A673 (cell line): ENCODE data around the gene STUM. TPM values are rescaled to one million over a fixed set of nuclear protein-coding genes. Genes with fewer than 3 reads are reported as not detected.

Experiments
- BruUV-seq: library from RNA; stranded (reverse); fragments of 400-500 nt; replicated peaks from 2 replicates; lab custom pipeline; 2021; lab: Mats Ljungman, UMichigan
- CTCF ChIA-PET: fragments of 300-600 bp; sonication (Branson Sonifier 250); formaldehyde crosslinking; loops from one replicate; lab custom pipeline; 2022; ENCODE audit warnings: antibody characterized with exemption; lab: Charles Lee
- POLR2A ChIA-PET: fragments of 300-600 bp; sonication (Branson Sonifier 250); formaldehyde crosslinking; loops from one replicate; lab custom pipeline; 2022; ENCODE audit warnings: antibody characterized with exemption; ENCODE audit not compliant: low non-redundant PET; lab: Charles Lee
- DNase-seq: peaks from one replicate; pipeline ENCODE4 v3.0.0-alpha.2; 2015; ENCODE audit warnings: low spot score
- H3K27ac ChIP-seq: fragments of 200-600 bp; sonication (generic); 2 replicates; pipeline ENCODE4 v1.5.1; 2016; ENCODE audit warnings: mixed run types, low read depth, mild to moderate bottlenecking, mixed read lengths, antibody characterized with exemption, low read length; ENCODE audit not compliant: poor library complexity, severe bottlenecking
- H3K27me3 ChIP-seq: fragments of 200-600 bp; sonication (generic); replicated peaks from 2 replicates; pipeline ENCODE4 v1.6.1; 2017; ENCODE audit warnings: mixed run types, low read depth, mild to moderate bottlenecking, mixed read lengths, antibody characterized with exemption, low read length; ENCODE audit not compliant: insufficient read depth, poor library complexity
- H3K36me3 ChIP-seq: fragments of 200-600 bp; sonication (generic); 2 replicates; pipeline ENCODE4 v1.6.1; 2016; ENCODE audit warnings: mixed run types, mild to moderate bottlenecking, mixed read lengths, antibody characterized with exemption, low read length; ENCODE audit not compliant: insufficient read depth, poor library complexity, severe bottlenecking
- H3K4me1 ChIP-seq: fragments of 200-600 bp; sonication (generic); 2 replicates; pipeline ENCODE4 v1.6.1; 2017; ENCODE audit warnings: mixed run types, mild to moderate bottlenecking, mixed read lengths, antibody characterized with exemption, low read length; ENCODE audit not compliant: insufficient read depth, poor library complexity, severe bottlenecking
- H3K4me3 ChIP-seq: fragments of 200-600 bp; sonication (generic); 2 replicates; pipeline ENCODE4 v1.5.1; 2016; ENCODE audit warnings: low read depth, mixed run types, mild to moderate bottlenecking, mixed read lengths, low read length; ENCODE audit not compliant: poor library complexity, severe bottlenecking
- H3K9me3 ChIP-seq: fragments of 200-600 bp; sonication (generic); 2 replicates; pipeline ENCODE4 v1.6.1; 2016; ENCODE audit warnings: mixed run types, low read depth, mild to moderate bottlenecking, mixed read lengths, antibody characterized with exemption, low read length; ENCODE audit not compliant: poor library complexity, severe bottlenecking
- CTCF ChIP-seq: fragments of 300-800, 200-600 bp; sonication (generic); conservative IDR thresholded peaks from 2 replicates; pipeline ENCODE4 v1.5.1; 2017; ENCODE audit warnings: low read depth, mild to moderate bottlenecking, antibody characterized with exemption, low read length, moderate library complexity, mixed read lengths
- EZH2 ChIP-seq: fragments of 200-600 bp; sonication (generic); IDR thresholded peaks from 2 replicates; pipeline ENCODE4 v1.6.1; 2017; ENCODE audit warnings: borderline replicate concordance, low read depth, mild to moderate bottlenecking, mixed read lengths, antibody characterized with exemption, low read length; ENCODE audit not compliant: poor library complexity, severe bottlenecking
- intact Hi-C: fragments of 100-400 bp; cut with micrococcal nuclease; formaldehyde crosslinking; loops from one replicate; pipeline ENCODE4 v1.10.0; 2022; ENCODE audit not compliant: unreplicated experiment
- total RNA-seq: library from RNA; stranded (reverse); gene quantifications from 2 replicates; pipeline ENCODE4 v1.2.3, GENCODE V29; 2021

The STUM gene
- total RNA-seq, 1 experiment from 2014 or later: 0.54 TPM

DNA sequence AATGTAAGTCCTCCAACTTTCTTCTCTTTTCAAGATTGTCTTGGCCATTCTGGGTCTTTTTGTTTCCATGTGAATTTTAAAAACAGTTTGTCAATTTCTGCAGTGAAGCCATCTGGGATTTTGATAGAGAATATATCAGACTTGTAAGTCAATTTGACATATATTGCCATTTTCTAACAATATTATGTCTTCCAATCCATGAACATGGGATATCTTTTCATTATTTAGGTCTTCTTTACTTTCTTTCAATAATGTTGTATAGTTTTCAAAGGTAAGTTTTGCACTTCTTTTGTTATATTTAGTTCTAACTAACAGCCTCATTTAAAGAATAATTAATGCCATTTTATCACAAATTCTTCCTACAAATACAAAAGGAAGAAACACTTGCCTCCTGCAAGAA is 73.4 kb downstream of the STUM start:
- Histone ChIP-seq H3K36me3 (no peaks in the 10 kb centered on the region), H3K27ac (no peak overlapping the region), H3K4me1 (no peaks in the 10 kb centered on the region), H3K4me3 (no peak overlapping the region), H3K9me3 (no peaks in the 10 kb centered on the region), H3K27me3 (no peaks in the 10 kb centered on the region)
- BruUV-seq: no TSS peak
- ChIA-PET POLR2A (no interaction called here), CTCF (no interaction called here)
- intact Hi-C loops: loop anchor here (10.0 kb wide), 1 partner anchor 623 kb away; no protein-coding TSS in a partner anchor
- no peak for TF ChIP-seq EZH2
- no peak for TF ChIP-seq CTCF
- no peak for DNase-seq

- no peak for DNase-seq
- H3K4me1 ChIP-seq: no peaks in the 10 kb centered on the region
- no peak for TF ChIP-seq EZH2
- TF ChIP-seq CTCF: no peak
- no peak overlapping the region for H3K27ac ChIP-seq
- H3K36me3 ChIP-seq: no peaks in the 10 kb centered on the region
- ChIA-PET CTCF (interaction anchor here (0.7 kb wide), 2 partner anchors 195 to 755 kb away, joined by 6 to 13 read pairs; no protein-coding TSS in a partner anchor), POLR2A (no interaction called here)
- BruUV-seq: no TSS peak
- intact Hi-C loops: loop anchor here (10.0 kb wide), 1 partner anchor 620 kb away; no protein-coding TSS in a partner anchor
- no peak overlapping the region for H3K4me3 ChIP-seq
- H3K27me3 ChIP-seq: no peaks in the 10 kb centered on the region
- H3K9me3 ChIP-seq: no peaks in the 10 kb centered on the region
Measured at GRCh38 chr1:226624526-226624925, 76.0 kb downstream of the STUM start.

- no peaks in the 10 kb centered on the region for H3K36me3 ChIP-seq
- H3K27ac ChIP-seq: no peak overlapping the region
- TF ChIP-seq EZH2 (no peak), CTCF (no peak)
- POLR2A ChIA-PET: no interaction called here
- CTCF ChIA-PET: no interaction called here
- no TSS peak for BruUV-seq
- no peaks in the 10 kb centered on the region for H3K9me3 ChIP-seq
- no peak for DNase-seq
- H3K4me3 ChIP-seq: no peak overlapping the region
- H3K27me3 ChIP-seq: no peaks in the 10 kb centered on the region
- intact Hi-C loops: loop anchor here (10.0 kb wide), 1 partner anchor 619 kb away; no protein-coding TSS in a partner anchor
- no peaks in the 10 kb centered on the region for H3K4me1 ChIP-seq
Measured at GRCh38 chr1:226625326-226625725, 76.8 kb downstream of the STUM start.
